Anterior cingulate cortex (tissue), 58 donors: ENCODE data around the gene KCNK7.

ENCODE experiments used
- DNase-seq, 58 donors: peaks; one replicate each; lab custom pipeline; 2025; lab: John Stamatoyannopoulos, UW

The KCNK7 gene

GRCh38 chr11:65612691-65613090 lies 17.1 kb upstream of the KCNK7 start:
- no peak for DNase-seq

GRCh38 chr11:65611758-65612603 lies 16.4 kb upstream of the KCNK7 start:
- no peak for DNase-seq

GRCh38 chr11:65611028-65611757 lies 15.6 kb upstream of the KCNK7 start:
- peak in 53 of 58 donors; percentile 16 to 94 (median 70) for DNase-seq

GRCh38 chr11:65610404-65610803 lies 14.8 kb upstream of the KCNK7 start:
- DNase-seq: peak in 3 of 58 donors; percentile 33 to 53 (median 37)

GRCh38 chr11:65609665-65610064 lies 14.1 kb upstream of the KCNK7 start:
- DNase-seq: no peak

- no peak for DNase-seq
Observed at GRCh38 chr11:65609229-65609628, 13.6 kb upstream of the KCNK7 start.

- no peak for DNase-seq
Observed at GRCh38 chr11:65607614-65608426, 12.2 kb upstream of the KCNK7 start.

GRCh38 chr11:65606876-65607613 lies 11.4 kb upstream of the KCNK7 start:
- peak; percentile 45 to 97 (median 93) for DNase-seq

- DNase-seq: no peak
Observed at GRCh38 chr11:65604258-65604657, 8.7 kb upstream of the KCNK7 start.

- no peak for DNase-seq
Observed at GRCh38 chr11:65599955-65600246, 4.3 kb upstream of the KCNK7 start.

- no peak for DNase-seq
Observed at GRCh38 chr11:65599216-65599954, 3.8 kb upstream of the KCNK7 start.

- no peak for DNase-seq
Observed at GRCh38 chr11:65598258-65598699, 2.7 kb upstream of the KCNK7 start.

- no peak for DNase-seq
Observed at GRCh38 chr11:65596520-65596919, 920 bp upstream of the KCNK7 start.

- no peak for DNase-seq
Observed at GRCh38 chr11:65595131-65595530, 469 bp downstream of the KCNK7 start.

GRCh38 chr11:65593518-65594414 lies 1.8 kb downstream of the KCNK7 start:
- DNase-seq: peak in 51 of 58 donors; percentile 26 to 84 (median 72)

GRCh38 chr11:65592858-65593517 lies 2.6 kb downstream of the KCNK7 start:
- no peak for DNase-seq

GRCh38 chr11:65591939-65592857 lies 3.4 kb downstream of the KCNK7 start:
- no peak for DNase-seq
